IMR-90 (cell line): ENCODE measurements around the gene UBE2G1.

ENCODE experiments used
- CEBPB ChIP-seq: IDR thresholded peaks from 2 replicates; pipeline ENCODE4 v1.6.1; 2012; ENCODE audit warnings: low read depth, low read length, improper control_type of control experiment
- POLR2A ChIP-seq: IDR thresholded peaks from 2 replicates; pipeline ENCODE4 v1.6.1; 2012; ENCODE audit warnings: mild to moderate bottlenecking, low read depth, low read length

GRCh38 chr17:4319221-4319620, 47.3 kb downstream of the UBE2G1 start:
- TF ChIP-seq CEBPB (no peak), POLR2A (no peak)
